ENCODE data around the gene CIZ1.
"Not testable (repeated sequence)": the region's sequence is repeated elsewhere in the genome, so short reads cannot be mapped to it uniquely, and the experiment has no call there.

CIZ1 gene

DNA sequence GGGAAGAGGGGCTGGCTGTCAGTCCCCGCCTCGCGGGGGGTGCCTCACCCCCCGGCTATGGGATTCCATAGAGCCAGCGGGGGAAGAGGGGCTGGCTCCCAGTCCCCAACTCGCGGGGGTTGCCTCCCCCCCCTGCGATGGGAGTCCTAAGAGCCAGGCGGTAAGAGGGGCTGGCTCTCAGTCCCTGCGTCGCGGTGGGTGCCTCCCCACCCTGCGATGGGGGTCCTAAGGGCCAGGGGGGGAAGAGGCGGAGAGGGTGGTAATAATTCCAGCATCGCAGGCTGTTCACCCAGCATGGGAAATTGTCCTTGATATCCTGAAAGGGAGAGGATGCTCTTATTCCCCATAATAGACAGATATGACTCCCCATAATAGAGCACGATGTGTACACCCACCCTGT is 51.8 kb downstream of the CIZ1 start:
- H3K27ac ChIP-seq = no peak overlapping the region
- TF ChIP-seq ZFX (IDR thresholded peaks at IDR 0.05; ENCODE audit: borderline replicate concordance) (no peak), CTCF (IDR thresholded peaks at IDR 0.05) (no peak)

DNA sequence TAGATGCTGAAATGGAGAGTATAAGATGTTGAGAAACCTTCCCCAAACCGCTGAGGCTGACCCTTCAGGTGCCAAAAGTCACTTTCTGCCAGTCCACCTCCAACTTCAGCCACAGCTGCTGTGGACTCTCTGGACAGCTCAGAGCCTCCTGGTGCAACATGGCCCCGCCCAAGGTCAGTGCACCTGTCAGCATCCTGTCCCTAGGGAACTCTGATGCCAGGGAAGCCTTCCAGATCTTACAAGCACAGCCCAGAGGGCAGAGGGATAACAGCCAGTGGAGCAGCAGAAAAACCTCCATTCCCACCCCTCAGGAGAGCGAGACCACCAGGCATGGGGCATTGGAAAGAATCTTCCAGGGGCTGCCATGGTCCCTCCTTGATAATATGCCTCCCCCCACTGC is 53.4 kb downstream of the CIZ1 start:
- no peak overlapping the region for H3K27ac ChIP-seq
- no peak for TF ChIP-seq CTCF (IDR thresholded peaks at IDR 0.05)
- no peak for TF ChIP-seq ZFX (IDR thresholded peaks at IDR 0.05; ENCODE audit: borderline replicate concordance)

DNA sequence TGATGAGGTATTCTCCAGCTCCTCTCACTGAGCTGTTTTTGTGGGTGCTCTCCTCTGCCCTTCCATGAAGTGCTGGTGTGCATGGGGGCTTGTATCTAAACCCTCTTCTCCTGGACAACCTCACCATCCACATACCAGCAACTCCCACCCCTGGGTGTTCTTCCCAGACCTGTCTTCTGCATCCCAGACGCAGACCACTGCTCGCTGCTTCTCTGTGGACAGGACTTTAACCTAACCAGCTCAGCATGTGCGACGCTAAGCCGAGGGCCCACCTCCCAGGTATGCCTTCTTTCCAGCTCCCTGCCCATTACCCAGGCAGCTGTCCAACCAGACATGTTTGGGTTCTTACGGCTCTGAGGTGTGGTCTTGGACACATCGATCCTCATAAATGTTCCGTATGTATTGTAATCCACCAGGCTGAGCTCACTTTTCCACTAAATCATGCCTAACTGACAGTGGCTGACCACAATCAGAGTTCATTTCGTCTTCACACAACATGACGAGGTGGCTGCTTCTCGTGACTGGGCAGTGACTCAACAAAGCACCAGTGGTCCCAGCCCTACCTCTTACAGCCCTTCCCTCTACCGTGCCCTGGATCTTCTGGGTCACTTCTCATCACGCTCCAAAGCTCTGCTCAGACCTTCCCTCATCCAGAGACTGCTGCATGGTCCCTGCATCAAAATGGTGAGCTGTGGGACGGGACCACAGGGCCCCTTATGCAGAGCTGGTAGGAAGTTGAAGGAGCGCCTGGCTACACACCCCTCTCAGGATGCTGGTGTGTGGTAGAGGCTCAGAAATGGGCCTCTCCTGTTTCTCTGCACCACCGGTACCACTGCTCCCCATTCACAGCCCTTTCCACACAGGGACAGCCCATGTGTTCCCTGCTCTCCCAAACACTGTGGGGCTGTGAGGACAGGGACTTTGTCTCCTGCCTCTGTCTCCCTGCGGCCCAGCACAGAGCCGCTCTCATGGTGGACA is 54.3 kb downstream of the CIZ1 start:
- no peak overlapping the region for H3K27ac ChIP-seq

GRCh38 chr9:128135561-128135960 is 55.8 kb downstream of the CIZ1 start:
- not testable (repeated sequence) for H3K27ac ChIP-seq

More for the DNA sequence above, 54.3 kb downstream of the CIZ1 start:
- TF ChIP-seq ZFX (IDR thresholded peaks at IDR 0.05; ENCODE audit: borderline replicate concordance) = no peak
- TF ChIP-seq CTCF (IDR thresholded peaks at IDR 0.05) = no peak

- H3K27ac ChIP-seq = not testable (repeated sequence)
These were observed 59.2 kb downstream of the CIZ1 start for GRCh38 chr9:128132139-128132538.

DNA sequence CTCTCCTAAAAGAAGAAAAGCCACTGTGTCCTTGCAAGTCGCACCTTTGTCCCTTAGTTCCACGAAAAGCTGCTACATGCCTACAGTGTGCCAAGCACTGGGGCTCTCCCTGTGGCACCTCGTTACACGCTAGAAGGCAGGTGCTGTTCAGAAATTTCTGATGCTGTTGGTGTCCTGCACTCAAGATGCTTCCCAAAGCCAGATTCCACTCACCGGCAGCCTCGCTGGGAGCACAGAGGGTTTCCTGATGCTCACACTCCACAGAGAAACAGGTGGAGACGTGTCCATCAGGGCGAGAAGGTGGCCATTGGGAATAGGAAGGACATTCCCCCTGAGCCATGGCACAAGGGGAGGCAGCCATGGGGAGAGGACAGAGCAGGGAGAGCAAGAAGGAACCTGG is 60.0 kb downstream of the CIZ1 start:
- H3K27ac ChIP-seq = not testable (repeated sequence)

DNA sequence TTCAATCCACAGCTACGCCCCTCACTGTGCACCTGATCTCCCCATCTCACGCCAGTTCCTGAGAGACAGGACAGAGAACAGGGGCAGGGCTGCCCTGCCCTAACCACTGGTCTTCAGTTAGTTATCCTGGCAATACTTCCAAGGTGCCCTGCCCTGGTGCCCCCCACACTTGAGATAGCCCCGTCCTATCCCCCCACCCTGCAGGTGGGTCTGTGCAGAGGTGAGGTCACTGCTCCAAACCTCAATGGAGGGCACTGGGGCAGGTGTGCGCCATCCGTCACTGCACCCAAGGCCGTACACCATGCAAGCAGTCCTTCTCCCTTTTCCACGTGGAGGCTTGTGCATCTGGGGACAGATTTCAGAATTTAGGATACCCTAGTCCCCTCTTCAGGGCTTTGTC is 60.7 kb downstream of the CIZ1 start:
- not testable (repeated sequence) for H3K27ac ChIP-seq

DNA sequence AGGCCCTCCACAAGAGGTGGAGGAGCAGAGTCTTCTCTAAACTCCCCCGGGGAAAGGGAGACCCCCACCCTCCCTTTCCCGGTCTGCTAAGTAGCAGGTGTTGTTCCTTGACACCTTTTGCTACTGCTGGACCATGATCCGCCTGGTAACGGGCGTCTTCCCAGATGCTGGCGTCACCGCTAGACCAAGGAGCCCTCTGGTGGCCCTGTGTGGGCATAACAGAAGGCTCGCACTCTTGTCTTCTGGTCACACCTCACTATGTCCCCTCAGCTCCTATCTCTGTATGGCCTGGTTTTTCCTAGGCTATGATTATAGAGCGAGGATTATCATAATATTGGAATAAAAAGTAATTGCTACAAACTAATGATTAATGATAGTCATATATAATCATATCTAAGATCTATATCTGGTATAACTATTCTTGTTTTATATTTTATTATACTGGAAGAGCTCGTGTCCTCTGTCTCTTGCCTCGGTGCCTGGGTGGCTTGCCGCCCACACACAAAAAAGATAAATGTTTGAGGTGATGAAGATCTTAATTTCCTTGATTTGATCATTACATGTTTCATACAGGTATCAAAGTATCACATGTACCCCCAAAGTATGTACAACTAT is 61.3 kb downstream of the CIZ1 start:
- peak; percentile 59 for TF ChIP-seq CTCF (IDR thresholded peaks at IDR 0.05)

DNA sequence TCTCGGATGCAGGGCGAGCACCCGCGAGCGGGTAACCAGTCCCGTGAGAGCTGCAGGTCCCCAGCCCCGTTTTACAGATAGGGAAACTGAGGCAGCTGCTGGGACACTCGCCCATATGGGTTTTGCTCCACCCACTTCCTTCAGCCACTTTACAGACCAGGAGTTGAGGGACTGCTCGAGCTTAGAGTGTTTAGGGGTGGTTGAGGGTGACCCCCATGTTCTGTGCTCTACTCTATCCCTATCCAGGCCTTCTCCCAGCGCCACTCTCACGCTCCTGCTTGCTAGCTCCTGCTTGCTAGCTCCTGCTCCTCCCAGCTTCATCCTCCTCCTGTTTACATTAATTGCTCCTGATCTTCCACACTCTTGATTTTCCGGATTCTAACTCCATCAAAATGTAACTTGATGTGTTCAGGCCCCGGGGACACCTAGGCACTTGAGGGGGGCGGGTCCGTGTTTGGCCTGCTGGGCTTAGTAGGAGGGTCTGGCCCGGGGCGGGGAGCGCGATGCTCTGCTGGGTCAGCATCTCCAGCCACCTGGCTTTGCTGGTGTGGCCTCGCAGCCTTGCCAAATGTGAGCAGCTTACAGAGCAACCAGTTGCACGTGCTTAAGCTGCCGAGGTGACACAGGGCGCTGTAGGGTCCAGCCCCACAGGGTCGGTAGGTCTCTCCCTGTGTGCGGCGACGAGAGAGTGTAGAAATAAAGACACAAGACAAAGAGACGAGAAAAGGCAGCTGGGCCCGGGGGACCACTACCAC is 62.4 kb downstream of the CIZ1 start:
- TF ChIP-seq CTCF (IDR thresholded peaks at IDR 0.05) (no peak), ZFX (IDR thresholded peaks at IDR 0.05; ENCODE audit: borderline replicate concordance) (no peak)
- H3K27ac ChIP-seq = peak overlapping the region; percentile 90; the same call in 1 of the 2 replicates

More for the DNA sequence above, 61.3 kb downstream of the CIZ1 start:
- not testable (repeated sequence) for H3K27ac ChIP-seq

All from 22Rv1 (cell line).